NCI-H1930 (cell line): ENCODE results near the gene ADCY10.

Source experiments
- DNase-seq, 2 experiments: peaks; one replicate each; lab custom pipeline; 2025; lab: John Stamatoyannopoulos, UW

The ADCY10 gene

DNA sequence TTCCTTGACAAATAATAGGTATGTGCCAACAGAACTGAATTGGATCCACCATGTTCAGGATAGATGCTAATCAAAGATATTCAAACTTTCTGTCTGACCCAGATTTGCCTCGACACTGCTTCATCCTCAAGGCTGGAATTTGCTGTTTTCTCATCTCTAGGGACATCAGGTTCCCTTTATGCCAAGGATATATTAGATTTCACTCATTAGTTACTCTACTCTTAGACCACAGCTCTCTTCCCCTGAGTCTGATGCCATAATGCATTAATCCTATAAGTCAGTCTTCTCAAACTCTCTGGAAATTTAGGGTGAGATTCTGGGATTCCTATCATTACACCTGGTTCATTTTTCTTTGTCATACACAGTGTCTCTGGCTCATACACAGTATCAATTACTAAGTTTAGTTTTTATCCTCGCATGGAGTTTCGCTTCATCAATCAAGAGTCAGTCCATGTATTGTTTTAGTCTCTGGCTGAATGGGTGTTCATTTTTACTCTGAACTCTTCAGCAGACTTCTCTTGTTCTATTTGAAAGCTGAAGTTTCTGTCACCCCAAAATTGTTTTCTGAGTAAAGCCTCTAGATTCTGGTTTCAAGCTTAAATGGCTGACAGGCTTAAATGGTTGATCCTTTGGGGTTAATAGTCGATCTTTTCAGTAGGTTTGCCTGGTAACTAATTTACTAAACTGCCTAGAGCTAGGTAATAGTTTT, 13.3 kb upstream of the ADCY10 start:
- no peak for DNase-seq

DNA sequence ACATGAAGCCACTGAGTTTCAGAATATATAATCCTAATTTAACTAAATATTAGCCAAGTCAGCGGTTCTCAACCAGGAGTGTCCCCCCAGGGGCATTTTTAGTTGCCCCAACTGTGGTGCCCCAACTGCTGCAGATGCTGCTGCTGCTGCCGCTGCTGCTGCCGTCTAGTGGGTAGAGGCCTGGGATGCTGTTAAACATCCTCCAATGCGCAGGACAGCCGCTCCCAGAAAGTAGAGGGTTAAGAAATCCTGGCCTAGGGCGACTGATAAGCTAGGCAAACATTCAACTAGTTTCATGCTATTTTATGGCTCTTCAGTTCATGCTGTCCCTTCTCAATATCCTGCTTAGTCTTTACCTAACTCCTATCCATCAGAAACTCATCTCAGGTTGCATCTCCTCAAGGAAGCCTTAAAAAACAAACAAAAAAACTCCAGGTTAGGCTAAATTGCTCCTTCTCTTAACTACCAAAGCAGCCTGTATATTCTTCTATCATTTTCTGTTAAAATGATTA, 12.6 kb upstream of the ADCY10 start:
- DNase-seq = no peak

- DNase-seq = no peak
Observed at GRCh38 chr1:167924543-167925231, 10.8 kb upstream of the ADCY10 start.

GRCh38 chr1:167924102-167924501, 10.2 kb upstream of the ADCY10 start:
- no peak for DNase-seq

DNA sequence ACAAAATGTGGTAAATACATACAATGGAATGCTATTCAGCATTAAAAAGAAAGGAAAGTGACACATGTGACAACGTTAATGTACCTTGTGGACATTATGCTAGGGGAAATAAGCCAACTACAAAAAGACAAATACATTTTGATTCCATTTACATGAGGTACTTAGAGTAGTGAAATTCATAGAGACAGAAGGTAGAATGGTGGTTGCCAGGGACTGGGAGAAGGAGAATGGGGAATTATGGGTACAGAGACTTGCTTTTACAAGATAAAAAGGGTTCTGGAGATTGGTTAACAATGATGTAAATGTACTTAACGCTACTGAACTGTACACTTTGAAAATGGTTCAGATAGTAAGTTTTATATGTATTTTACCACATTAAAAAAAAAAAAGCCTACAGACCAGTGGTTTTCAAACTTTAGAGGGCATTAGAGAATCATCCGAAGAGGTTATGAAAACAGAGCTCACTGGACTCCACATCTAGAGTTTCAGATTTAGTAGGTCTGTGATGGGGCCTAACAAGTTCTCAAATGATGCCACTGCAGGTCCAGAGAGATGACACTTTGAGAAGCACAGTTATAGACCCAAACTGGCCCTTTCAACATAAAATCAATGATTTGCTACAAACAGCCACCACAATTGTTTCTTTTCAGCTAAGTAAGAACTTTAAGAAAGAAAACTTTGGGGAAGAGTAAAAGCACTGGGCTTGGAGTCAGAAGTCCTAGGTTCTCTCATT, 9.6 kb upstream of the ADCY10 start:
- no peak for DNase-seq

GRCh38 chr1:167922611-167923074, 8.7 kb upstream of the ADCY10 start:
- DNase-seq = no peak

GRCh38 chr1:167922023-167922422, 8.1 kb upstream of the ADCY10 start:
- DNase-seq = no peak

DNA sequence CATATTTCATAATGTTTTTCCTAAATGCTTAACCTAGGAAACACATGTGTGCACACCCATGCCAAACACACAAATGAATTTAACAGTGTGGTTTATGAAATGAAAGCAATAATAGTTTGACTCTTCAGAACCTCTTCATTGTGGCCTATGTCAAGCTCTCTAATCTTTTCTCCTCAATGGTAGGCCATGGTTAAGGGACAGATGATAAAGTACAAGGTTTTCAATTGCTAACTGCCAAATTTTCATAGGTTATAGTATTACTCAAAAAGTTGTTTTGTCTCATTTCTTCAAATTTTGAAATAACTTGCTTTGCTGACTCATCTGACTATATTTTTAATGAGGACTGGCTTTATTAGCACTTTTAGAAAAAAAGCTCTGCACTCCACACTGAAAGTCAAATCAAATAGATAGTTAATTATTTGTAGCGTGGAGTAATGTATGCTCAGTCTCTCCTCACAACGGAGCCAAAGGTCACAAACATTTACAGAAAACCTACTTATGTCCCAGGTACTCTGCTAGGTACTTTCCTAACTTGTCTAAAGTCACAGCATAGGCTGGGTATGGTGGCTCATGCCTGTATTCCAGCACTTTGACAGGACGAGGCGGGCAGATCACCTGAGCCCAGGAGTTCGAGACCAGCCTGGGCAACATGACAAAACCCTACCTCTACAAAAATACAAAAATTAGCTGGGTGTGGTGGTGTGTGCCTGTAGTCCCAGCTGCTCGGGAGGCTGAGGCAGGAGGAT, 3.0 kb upstream of the ADCY10 start:
- DNase-seq = no peak

GRCh38 chr1:167915569-167915968, 1.6 kb upstream of the ADCY10 start:
- DNase-seq = no peak

- DNase-seq = no peak
Observed at GRCh38 chr1:167912294-167912693, 1.6 kb downstream of the ADCY10 start.

DNA sequence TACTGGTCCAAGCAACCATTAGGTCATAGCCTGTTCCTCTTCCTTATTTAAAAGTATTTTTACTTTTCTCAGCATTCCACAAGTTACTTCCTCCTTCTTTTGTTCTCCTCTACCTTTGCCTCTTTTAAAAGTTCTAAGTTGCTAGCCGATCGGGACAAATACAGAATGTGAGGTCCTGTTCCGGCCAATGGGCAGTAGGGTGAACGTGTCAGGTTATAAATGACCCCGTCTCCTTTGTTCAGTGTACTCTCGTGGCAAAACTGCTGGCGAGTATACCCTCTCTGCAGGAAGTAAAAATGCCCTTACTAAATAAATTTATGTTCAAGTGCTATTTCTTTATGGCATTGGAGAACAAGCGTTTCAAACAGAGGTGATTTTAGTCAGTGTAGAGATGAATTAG, 2.5 kb downstream of the ADCY10 start:
- no peak for DNase-seq

GRCh38 chr1:167910530-167910929, 3.4 kb downstream of the ADCY10 start:
- no peak for DNase-seq

- DNase-seq = no peak
Observed at GRCh38 chr1:167909691-167910180, 4.2 kb downstream of the ADCY10 start.

- no peak for DNase-seq
Observed at GRCh38 chr1:167905671-167906070, 8.3 kb downstream of the ADCY10 start.

DNA sequence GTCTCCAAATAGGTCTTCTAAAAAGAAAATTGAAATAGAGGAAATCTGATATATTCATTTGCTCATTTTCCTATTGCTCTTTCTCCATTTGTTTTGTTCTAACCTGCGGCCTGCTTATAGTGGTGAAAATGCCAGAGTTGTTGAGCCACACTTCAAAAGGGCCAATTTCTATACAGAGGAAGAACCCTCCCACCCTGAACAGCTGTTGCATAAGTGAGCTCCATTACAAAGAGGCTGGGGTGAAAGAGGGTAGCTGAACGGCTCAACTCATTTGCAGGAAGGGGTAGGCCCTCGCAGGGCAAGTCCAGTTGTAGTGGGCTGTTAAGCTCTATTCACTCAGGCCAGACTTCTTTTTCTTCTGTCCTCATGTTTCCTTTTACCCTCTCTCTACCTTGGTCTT, 8.8 kb downstream of the ADCY10 start:
- no peak for DNase-seq

GRCh38 chr1:167904652-167905130, 9.2 kb downstream of the ADCY10 start:
- DNase-seq = no peak

DNA sequence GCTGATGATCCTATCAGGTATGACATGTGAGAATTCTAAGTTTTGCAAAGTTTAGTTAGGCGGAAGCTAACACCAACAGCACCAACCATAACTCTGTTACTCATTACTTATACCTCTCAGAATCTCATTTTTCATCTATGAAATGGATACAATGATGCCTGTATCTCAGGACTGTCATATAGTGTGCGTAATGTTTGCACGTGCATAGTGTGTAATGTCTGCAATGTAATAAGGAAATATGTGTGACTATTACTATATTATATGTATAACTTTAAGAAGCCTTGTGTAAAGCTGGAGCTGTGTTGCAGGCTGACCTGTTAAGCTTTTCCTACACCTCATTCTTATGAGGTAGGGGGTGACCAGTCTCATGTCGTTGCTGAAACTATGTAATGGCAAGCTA, 13.0 kb downstream of the ADCY10 start:
- no peak for DNase-seq

DNA sequence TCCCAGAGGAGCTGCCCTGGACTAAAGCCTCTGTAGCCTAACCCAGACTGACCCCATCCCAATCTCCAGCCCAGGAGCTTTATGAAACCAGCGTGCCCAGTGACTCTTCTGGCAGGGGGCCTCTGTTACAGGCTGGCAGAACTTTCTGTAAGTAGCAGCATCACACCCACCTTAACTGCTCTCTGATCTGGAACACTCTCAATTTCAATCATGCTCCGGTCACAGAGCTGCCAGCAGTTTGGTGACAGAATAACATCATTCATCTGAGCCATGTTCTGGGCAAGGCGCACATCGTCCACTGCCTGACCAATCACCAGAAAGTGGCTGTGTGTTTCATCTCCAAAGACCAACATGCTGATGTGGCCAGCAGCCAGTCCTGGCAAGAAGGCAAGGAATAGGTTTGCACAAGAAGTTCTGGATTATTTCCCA, 14.7 kb downstream of the ADCY10 start:
- DNase-seq = no peak

GRCh38 chr1:167898578-167899222, 15.2 kb downstream of the ADCY10 start:
- no peak for DNase-seq

- no peak for DNase-seq
Observed at GRCh38 chr1:167893798-167894197, 20.1 kb downstream of the ADCY10 start.

GRCh38 chr1:167890400-167890799, 23.5 kb downstream of the ADCY10 start:
- no peak for DNase-seq
